ENCODE data around the gene ELAC1.

- no peak for TF ChIP-seq EZH2phosphoT487 (IDR thresholded peaks at IDR 0.05; ENCODE audit: insufficient read depth, low read depth)
- TF ChIP-seq EZH2 (IDR thresholded peaks at IDR 0.05; ENCODE audit: insufficient read depth, poor library complexity, severe bottlenecking), result no peak
Observed at GRCh38 chr18:50987261-50987660, 19.4 kb downstream of the ELAC1 start.
